Measurements from ENCODE around the gene CD180. TPM values are rescaled to one million over a fixed set of nuclear protein-coding genes. Genes with fewer than 3 reads are reported as not detected.

The CD180 gene
- total and polyA plus RNA-seq, 11 donors, result 0.08 to 7.7 (median 0.32) TPM

- DNase-seq (no peak), ATAC-seq (no peak)
- WGBS, 4 donors, result 90 to 93% (median 91%) methylated on average over 6 of the region's 6 CpGs
- no peak overlapping the region for H3K27ac ChIP-seq
- no peaks in the 10 kb centered on the region for H3K9me3 ChIP-seq
- TF ChIP-seq POLR2A (IDR thresholded peaks at IDR 0.05), result no peak
- TF ChIP-seq CTCF (IDR thresholded peaks at IDR 0.05), result no peak
- H3K4me1 ChIP-seq, result peaks cover 6 to 31% (median 20%) of the 10 kb centered on the region in 12 donors
- no peaks in the 10 kb centered on the region for H3K36me3 ChIP-seq
- intact Hi-C loops (cut with DNase I), result loop anchor here in 3 of 10 donors (5.0 to 10.0 kb wide), 4 partner anchors 229 to 909 kb away; no protein-coding TSS in a partner anchor
- no peak overlapping the region for H3K4me3 ChIP-seq
- no peaks in the 10 kb centered on the region for H3K27me3 ChIP-seq
Observed at GRCh38 chr5:67214036-67214435, 17.4 kb upstream of the CD180 start.

GRCh38 chr5:67211926-67212325 is 15.3 kb upstream of the CD180 start:
- no peak for TF ChIP-seq CTCF (IDR thresholded peaks at IDR 0.05)
- no peak for TF ChIP-seq POLR2A (IDR thresholded peaks at IDR 0.05)
- DNase-seq (no peak), ATAC-seq (no peak)
- Histone ChIP-seq H3K4me3 (no peak overlapping the region), H3K4me1 (peaks cover 6 to 40% (median 21%) of the 10 kb centered on the region in 12 donors), H3K27me3 (no peaks in the 10 kb centered on the region), H3K27ac (no peak overlapping the region), H3K9me3 (no peaks in the 10 kb centered on the region), H3K36me3 (no peaks in the 10 kb centered on the region)
- 82 to 95% (median 91%) methylated on average over 2 of the region's 2 CpGs for WGBS, 4 donors
- intact Hi-C loops (cut with DNase I), result loop anchor here in 4 of 10 donors (2.0 to 10.0 kb wide), 5 partner anchors 55 to 907 kb away; no protein-coding TSS in a partner anchor

- ATAC-seq (peak; percentile 55 to 87 (median 84)), DNase-seq (peak in 4 of 5 donors; percentile 52 to 68 (median 56))
- peak; percentile 66 to 84 (median 82) for TF ChIP-seq CTCF (IDR thresholded peaks at IDR 0.05)
- no peak for TF ChIP-seq POLR2A (IDR thresholded peaks at IDR 0.05)
- H3K4me1 ChIP-seq, result peaks cover 0 to 47% (median 3%) of the 10 kb centered on the region in 12 donors
- H3K36me3 ChIP-seq, result no peaks in the 10 kb centered on the region
- no peak overlapping the region for H3K4me3 ChIP-seq
- no peaks in the 10 kb centered on the region for H3K27me3 ChIP-seq
- no peaks in the 10 kb centered on the region for H3K9me3 ChIP-seq
- WGBS, 4 donors, result 25 to 29% (median 27%) methylated on average over 10 to 11 of the region's 11 CpGs
- H3K27ac ChIP-seq, result peak overlapping the region in 1 of 12 donors; percentile 18
- intact Hi-C loops (cut with DNase I), result loop anchor here (1.0 to 10.0 kb wide), 14 partner anchors 42 to 1034 kb away; no protein-coding TSS in a partner anchor
Observed at GRCh38 chr5:67209141-67209771, 12.7 kb upstream of the CD180 start.

GRCh38 chr5:67208403-67208802 is 11.8 kb upstream of the CD180 start:
- ATAC-seq, result peak in 1 of 4 donors; percentile 24
- DNase-seq, result no peak
- 86 to 93% (median 89%) methylated on average over 3 of the region's 3 CpGs for WGBS, 4 donors
- intact Hi-C loops (cut with DNase I), result loop anchor here (2.0 to 10.0 kb wide), 13 partner anchors 41 to 1034 kb away; no protein-coding TSS in a partner anchor
- Histone ChIP-seq H3K4me1 (peaks cover 0 to 55% (median 4%) of the 10 kb centered on the region in 12 donors), H3K4me3 (no peak overlapping the region), H3K27ac (peak overlapping the region in 1 of 12 donors; percentile 18), H3K36me3 (no peaks in the 10 kb centered on the region), H3K9me3 (no peaks in the 10 kb centered on the region), H3K27me3 (no peaks in the 10 kb centered on the region)
- TF ChIP-seq CTCF (IDR thresholded peaks at IDR 0.05), result no peak
- no peak for TF ChIP-seq POLR2A (IDR thresholded peaks at IDR 0.05)

Data from heart left ventricle (tissue), 16 donors.